PC-9 (cell line): ENCODE data around the gene HIPK1.

ENCODE experiments used
- CTCF ChIP-seq: fragments of 200-600 bp; sonication (generic); conservative IDR thresholded peaks from 2 replicates; pipeline ENCODE4 v1.6.1; 2017; ENCODE audit warnings: mixed run types, antibody characterized with exemption, mild to moderate bottlenecking, moderate library complexity
- EZH2 ChIP-seq: fragments of 200-600 bp; sonication (generic); IDR thresholded peaks from 2 replicates; pipeline ENCODE4 v1.8.0; 2017; ENCODE audit warnings: antibody characterized with exemption, low read depth

DNA sequence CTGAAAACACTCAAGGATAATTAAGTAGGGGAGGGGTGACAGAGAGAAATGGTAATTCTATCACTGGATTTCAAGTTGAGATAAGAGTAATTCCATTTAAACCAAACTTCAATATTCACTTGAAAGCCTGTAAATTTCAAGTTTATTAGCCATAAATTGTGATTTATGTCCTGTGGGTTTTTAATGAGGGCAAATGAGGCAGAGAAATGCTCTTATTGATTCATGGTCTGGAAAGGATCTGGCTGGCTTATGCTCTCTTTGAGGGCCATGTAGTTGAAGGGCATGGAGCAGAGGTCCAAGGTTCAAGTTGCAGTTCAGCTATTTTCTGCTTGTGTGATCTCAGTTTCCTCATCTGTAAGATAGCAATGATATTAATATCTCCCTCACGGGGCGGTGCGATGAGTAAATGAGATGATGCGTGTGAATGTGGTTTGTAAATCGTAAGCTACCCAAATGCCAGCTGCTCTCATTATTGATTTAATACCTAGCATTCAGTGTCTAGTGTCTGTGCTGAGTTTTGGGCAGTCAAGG is 62.4 kb downstream of the HIPK1 start:
- no peak for TF ChIP-seq CTCF
- TF ChIP-seq EZH2, result no peak
